ENCODE measurements around the gene EPB41.

DNA sequence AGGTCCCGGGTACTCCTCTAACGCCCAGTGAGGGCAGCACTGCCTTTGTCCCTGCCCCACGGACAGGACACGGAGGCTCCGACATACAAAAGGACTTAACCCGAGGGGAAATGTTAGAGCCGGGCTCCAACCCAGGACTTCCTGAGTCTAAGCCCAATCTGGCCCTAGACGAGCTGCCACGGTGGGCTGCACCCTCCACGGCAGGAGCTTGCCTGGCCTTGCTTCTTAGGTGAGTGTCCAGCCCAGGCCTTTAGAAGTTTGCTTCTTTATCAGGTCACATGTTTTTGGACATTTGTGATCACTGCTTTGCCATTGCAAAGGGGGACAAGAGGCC lies 220.3 kb downstream of the EPB41 start:
- no peak for TF ChIP-seq POLR2AphosphoS5 (IDR thresholded peaks at IDR 0.05)
- TF ChIP-seq, protein P1, sequence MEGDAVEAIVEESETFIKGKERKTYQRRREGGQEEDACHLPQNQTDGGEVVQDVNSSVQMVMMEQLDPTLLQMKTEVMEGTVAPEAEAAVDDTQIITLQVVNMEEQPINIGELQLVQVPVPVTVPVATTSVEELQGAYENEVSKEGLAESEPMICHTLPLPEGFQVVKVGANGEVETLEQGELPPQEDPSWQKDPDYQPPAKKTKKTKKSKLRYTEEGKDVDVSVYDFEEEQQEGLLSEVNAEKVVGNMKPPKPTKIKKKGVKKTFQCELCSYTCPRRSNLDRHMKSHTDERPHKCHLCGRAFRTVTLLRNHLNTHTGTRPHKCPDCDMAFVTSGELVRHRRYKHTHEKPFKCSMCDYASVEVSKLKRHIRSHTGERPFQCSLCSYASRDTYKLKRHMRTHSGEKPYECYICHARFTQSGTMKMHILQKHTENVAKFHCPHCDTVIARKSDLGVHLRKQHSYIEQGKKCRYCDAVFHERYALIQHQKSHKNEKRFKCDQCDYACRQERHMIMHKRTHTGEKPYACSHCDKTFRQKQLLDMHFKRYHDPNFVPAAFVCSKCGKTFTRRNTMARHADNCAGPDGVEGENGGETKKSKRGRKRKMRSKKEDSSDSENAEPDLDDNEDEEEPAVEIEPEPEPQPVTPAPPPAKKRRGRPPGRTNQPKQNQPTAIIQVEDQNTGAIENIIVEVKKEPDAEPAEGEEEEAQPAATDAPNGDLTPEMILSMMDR (IDR thresholded peaks at IDR 0.05), result no peak
- no peak for TF ChIP-seq EP300 (IDR thresholded peaks at IDR 0.05)
